GM18873 (cell line): ENCODE data around the gene ANTKMT.

Experiments
- ATAC-seq: cut with Tn5 transposase; IDR thresholded peaks from one replicate; pipeline ENCODE4 v1.9.1; 2021; ENCODE audit warnings: mild to moderate bottlenecking, moderate library complexity, moderate number of reproducible peaks; ENCODE audit not compliant: unreplicated experiment, low FRiP score

ANTKMT gene

GRCh38 chr16:725463-726187 lies 4.7 kb downstream of the ANTKMT start:
- no peak for ATAC-seq

- no peak for ATAC-seq
These were observed 5.2 kb downstream of the ANTKMT start for GRCh38 chr16:726188-726437.

- no peak for ATAC-seq
These were observed 5.7 kb downstream of the ANTKMT start, which contains the start of the genes CCDC78 and HAGHL for GRCh38 chr16:726438-727290. CCDC78 (minus strand) TSS chr16:726443; CDS start chr16:726367, 76 bp downstream. HAGHL (plus strand) TSS chr16:727106; CDS start chr16:727510, 404 bp downstream.

GRCh38 chr16:727291-727977 lies 6.5 kb downstream of the ANTKMT start:
- no peak for ATAC-seq

GRCh38 chr16:728131-728889 lies 7.4 kb downstream of the ANTKMT start:
- ATAC-seq, result no peak

- ATAC-seq, result no peak
These were observed 8.2 kb downstream of the ANTKMT start for GRCh38 chr16:728890-729744.

GRCh38 chr16:729768-730665 lies 9.1 kb downstream of the ANTKMT start:
- ATAC-seq, result no peak

GRCh38 chr16:730666-731509 lies 9.9 kb downstream of the ANTKMT start:
- ATAC-seq, result no peak

GRCh38 chr16:732332-732731 lies 11.4 kb downstream of the ANTKMT start:
- ATAC-seq, result no peak

- no peak for ATAC-seq
These were observed 12.0 kb downstream of the ANTKMT start for GRCh38 chr16:732936-733335.

GRCh38 chr16:733382-734207 lies 12.6 kb downstream of the ANTKMT start:
- ATAC-seq, result no peak

- ATAC-seq, result no peak
These were observed 13.4 kb downstream of the ANTKMT start for GRCh38 chr16:734208-734980.

- no peak for ATAC-seq
These were observed 14.3 kb downstream of the ANTKMT start for GRCh38 chr16:734981-735881.

GRCh38 chr16:735982-736453 lies 15.1 kb downstream of the ANTKMT start:
- no peak for ATAC-seq

- no peak for ATAC-seq
These were observed 16.1 kb downstream of the ANTKMT start for GRCh38 chr16:736936-737481.
